Measurements from ENCODE around the gene SLC10A7. TPM values are rescaled to one million over a fixed set of nuclear protein-coding genes. Genes with fewer than 3 reads are reported as not detected.

Gene SLC10A7
- total RNA-seq, 4 donors from 2014 or later, result 5.6 to 12.8 (median 6.8) TPM

DNA sequence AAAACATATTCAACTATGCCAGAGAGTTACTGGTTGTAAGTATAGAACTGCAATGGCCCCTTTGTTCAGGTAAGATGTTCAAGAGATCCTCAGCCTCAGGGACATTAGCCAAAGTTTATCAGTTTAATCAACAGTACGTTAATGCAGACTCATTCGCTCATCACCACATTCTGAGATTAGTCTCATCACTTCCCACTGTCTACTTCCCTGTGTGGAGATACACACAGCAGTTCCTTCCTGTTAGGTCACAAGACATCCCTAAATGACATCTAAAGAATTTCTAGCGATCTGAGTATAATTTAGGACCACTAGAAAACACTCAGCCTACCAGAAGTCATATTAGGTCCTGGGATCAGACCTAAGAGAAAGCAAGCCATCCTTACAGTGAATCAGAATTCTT is 10.4 kb downstream of the SLC10A7 start:
- no peaks in the 10 kb centered on the region for H3K9me3 ChIP-seq
- ATAC-seq, result no peak
- H3K27ac ChIP-seq, result no peak overlapping the region
- H3K36me3 ChIP-seq, result peaks cover 0 to 35% of the 10 kb centered on the region in 2 donors
- 60 to 71% methylated on average over 2 to 3 of the region's 3 CpGs for WGBS, 2 donors (ENCODE audit: low coverage in 1 of 2)
- H3K4me1 ChIP-seq, result no peaks in the 10 kb centered on the region
- no peak for TF ChIP-seq POLR2AphosphoS5 (IDR thresholded peaks at IDR 0.05)
- no peak for TF ChIP-seq POLR2A (IDR thresholded peaks at IDR 0.05)
- no peak for TF ChIP-seq EP300 (IDR thresholded peaks at IDR 0.05)
- TF ChIP-seq, protein P1, sequence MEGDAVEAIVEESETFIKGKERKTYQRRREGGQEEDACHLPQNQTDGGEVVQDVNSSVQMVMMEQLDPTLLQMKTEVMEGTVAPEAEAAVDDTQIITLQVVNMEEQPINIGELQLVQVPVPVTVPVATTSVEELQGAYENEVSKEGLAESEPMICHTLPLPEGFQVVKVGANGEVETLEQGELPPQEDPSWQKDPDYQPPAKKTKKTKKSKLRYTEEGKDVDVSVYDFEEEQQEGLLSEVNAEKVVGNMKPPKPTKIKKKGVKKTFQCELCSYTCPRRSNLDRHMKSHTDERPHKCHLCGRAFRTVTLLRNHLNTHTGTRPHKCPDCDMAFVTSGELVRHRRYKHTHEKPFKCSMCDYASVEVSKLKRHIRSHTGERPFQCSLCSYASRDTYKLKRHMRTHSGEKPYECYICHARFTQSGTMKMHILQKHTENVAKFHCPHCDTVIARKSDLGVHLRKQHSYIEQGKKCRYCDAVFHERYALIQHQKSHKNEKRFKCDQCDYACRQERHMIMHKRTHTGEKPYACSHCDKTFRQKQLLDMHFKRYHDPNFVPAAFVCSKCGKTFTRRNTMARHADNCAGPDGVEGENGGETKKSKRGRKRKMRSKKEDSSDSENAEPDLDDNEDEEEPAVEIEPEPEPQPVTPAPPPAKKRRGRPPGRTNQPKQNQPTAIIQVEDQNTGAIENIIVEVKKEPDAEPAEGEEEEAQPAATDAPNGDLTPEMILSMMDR (IDR thresholded peaks at IDR 0.05), result no peak
- no peak overlapping the region for H3K4me3 ChIP-seq
- no peaks in the 10 kb centered on the region for H3K27me3 ChIP-seq

DNA sequence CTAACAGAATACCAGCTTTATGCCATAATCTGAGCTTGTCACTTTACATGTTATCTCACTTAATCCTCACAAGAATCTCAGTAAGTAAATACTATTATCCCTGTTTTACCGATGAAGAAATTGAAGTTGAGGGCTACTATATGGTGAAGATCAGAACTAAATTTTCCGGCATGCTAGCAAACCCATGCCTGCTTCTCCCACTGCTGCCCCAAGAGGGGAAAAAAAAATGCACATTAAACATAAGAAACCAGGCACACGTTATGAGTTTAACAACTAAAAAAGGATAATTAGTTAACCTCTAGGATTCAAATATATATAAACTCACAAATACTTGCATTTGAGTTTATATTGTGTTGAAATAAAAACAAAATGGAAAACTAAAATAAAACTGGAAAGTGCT is 10.8 kb downstream of the SLC10A7 start:
- no peak for ATAC-seq
- H3K4me3 ChIP-seq, result no peak overlapping the region
- WGBS, 2 donors (ENCODE audit: low coverage in 1 of 2), result 65 to 71% methylated on average over 3 of the region's 3 CpGs
- H3K27me3 ChIP-seq, result no peaks in the 10 kb centered on the region
- TF ChIP-seq, protein P1 (IDR thresholded peaks at IDR 0.05), result no peak
- no peak for TF ChIP-seq EP300 (IDR thresholded peaks at IDR 0.05)
- no peak for TF ChIP-seq POLR2A (IDR thresholded peaks at IDR 0.05)
- no peak for TF ChIP-seq POLR2AphosphoS5 (IDR thresholded peaks at IDR 0.05)
- no peaks in the 10 kb centered on the region for H3K4me1 ChIP-seq
- no peaks in the 10 kb centered on the region for H3K9me3 ChIP-seq
- no peak overlapping the region for H3K27ac ChIP-seq
- peaks cover 0 to 36% of the 10 kb centered on the region in 2 donors for H3K36me3 ChIP-seq

DNA sequence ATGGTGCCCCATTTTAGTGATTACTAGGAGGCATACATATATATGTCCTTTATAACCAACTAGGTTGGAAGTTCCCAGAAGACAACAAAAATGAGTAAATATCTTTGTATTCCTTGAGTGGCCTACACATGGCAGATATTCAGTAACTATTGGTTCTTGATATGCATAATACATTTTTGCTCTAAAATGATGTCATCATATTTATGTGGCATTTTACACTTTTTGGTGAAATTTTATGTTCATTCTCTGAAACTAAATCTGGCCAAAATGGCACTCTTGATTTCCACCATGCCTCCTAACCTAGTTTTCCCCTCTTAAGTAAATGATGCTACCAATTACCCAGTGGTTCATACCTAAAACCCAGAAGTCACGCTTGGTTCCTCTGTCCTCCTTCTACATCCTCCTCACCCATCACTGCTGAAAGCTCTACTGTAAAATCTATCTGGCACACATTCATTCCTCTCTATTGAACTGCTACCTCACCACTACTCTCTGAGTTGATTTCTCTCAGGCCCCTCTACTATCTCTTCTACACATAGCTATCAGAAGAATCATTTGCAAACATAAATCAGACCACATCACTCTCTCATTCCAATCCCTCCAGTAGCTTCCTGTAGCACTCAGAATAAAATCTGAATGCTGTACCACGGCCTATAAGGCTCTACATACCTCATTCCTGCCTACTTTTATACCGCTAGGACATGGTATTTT is 13.4 kb downstream of the SLC10A7 start:
- no peak for ATAC-seq
- Histone ChIP-seq H3K27me3 (no peaks in the 10 kb centered on the region), H3K27ac (no peak overlapping the region), H3K36me3 (peaks cover 0 to 33% of the 10 kb centered on the region in 2 donors), H3K9me3 (no peaks in the 10 kb centered on the region), H3K4me1 (no peaks in the 10 kb centered on the region), H3K4me3 (no peak overlapping the region)
- WGBS, 2 donors (ENCODE audit: low coverage in 1 of 2), result 96 to 98% methylated on average over 3 of the region's 3 CpGs
- TF ChIP-seq POLR2A (IDR thresholded peaks at IDR 0.05), result no peak

DNA sequence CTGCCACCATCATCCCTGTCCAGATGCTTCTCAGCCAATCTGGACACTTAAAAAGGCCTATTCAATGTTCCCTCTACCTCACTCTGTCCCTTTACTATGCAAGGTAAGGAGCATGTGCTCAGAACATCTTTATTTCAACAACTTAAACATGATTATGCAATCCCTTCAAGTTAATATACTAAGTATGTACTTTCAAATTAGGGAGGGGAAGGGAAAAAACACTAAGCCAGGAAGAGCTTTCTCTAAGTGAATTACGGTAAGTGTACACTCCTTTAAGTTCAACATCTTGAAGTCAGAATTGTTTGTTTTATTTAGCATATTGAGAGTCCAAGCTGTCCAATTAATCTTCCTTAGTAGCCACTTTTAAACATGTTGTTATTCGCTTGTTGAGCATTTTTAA is 14.1 kb downstream of the SLC10A7 start:
- Histone ChIP-seq H3K36me3 (peaks cover 0 to 41% of the 10 kb centered on the region in 2 donors), H3K9me3 (no peaks in the 10 kb centered on the region), H3K27me3 (no peaks in the 10 kb centered on the region), H3K4me1 (no peaks in the 10 kb centered on the region), H3K4me3 (no peak overlapping the region), H3K27ac (no peak overlapping the region)
- no peak for ATAC-seq
- whole genome bisulfite sequencing, 2 donors (ENCODE audit: low coverage in 1 of 2), result 94 to 95% methylated on average over 2 of the region's 2 CpGs
- TF ChIP-seq EP300 (IDR thresholded peaks at IDR 0.05), result no peak
- no peak for TF ChIP-seq POLR2AphosphoS5 (IDR thresholded peaks at IDR 0.05)
- TF ChIP-seq, protein P1 (IDR thresholded peaks at IDR 0.05), result no peak

DNA sequence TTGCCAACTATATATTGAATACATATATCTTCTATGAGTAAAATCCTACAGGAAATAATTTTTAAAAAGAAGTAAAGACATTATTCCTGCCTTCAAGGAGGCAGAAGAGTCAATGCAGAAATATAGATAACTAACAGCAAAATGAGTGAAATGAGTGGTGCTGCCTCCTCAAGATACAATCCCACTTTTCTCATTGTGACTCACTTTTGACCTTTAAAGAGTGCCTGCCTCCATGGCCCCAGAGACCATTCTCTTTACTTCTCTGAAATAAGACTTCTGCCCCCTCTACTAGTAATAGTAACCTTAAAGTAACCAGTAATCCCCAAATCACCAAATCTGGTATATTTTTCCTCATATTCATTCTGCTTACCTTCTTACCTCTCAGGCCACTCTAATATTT is 15.5 kb downstream of the SLC10A7 start:
- no peaks in the 10 kb centered on the region for H3K27me3 ChIP-seq
- H3K9me3 ChIP-seq, result no peaks in the 10 kb centered on the region
- ATAC-seq, result no peak
- no peaks in the 10 kb centered on the region for H3K4me1 ChIP-seq
- no peak overlapping the region for H3K4me3 ChIP-seq
- H3K27ac ChIP-seq, result no peak overlapping the region
- peaks cover 0 to 49% of the 10 kb centered on the region in 2 donors for H3K36me3 ChIP-seq
- no peak for TF ChIP-seq EP300 (IDR thresholded peaks at IDR 0.05)
- no peak for TF ChIP-seq POLR2AphosphoS5 (IDR thresholded peaks at IDR 0.05)
- TF ChIP-seq, protein P1 (IDR thresholded peaks at IDR 0.05), result no peak
- TF ChIP-seq POLR2A (IDR thresholded peaks at IDR 0.05), result no peak
